HEK293 (cell line): ENCODE measurements around the gene SYTL3.

ENCODE experiments used
- SP2 ChIP-seq: fragments of 450-650 bp; formaldehyde crosslinking; IDR thresholded peaks from 2 replicates; pipeline ENCODE4 v1.5.1; 2016; ENCODE audit warnings: missing biosample characterization, missing genetic modification characterization
- YY1 ChIP-seq: fragments of 450-650 bp; formaldehyde crosslinking; IDR thresholded peaks from 2 replicates; pipeline ENCODE4 v1.5.1; 2018; ENCODE audit warnings: missing biosample characterization, missing genetic modification characterization
- ZBTB7A ChIP-seq: fragments of 450-650 bp; formaldehyde crosslinking; IDR thresholded peaks from 2 replicates; pipeline ENCODE4 v1.5.1; 2016; ENCODE audit warnings: low read depth, missing biosample characterization, missing genetic modification characterization
- ZNF501 ChIP-seq: fragments of 450-650 bp; formaldehyde crosslinking; IDR thresholded peaks from 2 replicates; pipeline ENCODE4 v1.5.1; 2016; ENCODE audit warnings: missing biosample characterization, missing genetic modification characterization
- ZNF626 ChIP-seq: fragments of 450-650 bp; sonication (Bioruptor Pico); formaldehyde crosslinking; IDR thresholded peaks from 2 replicates; pipeline ENCODE4 v1.5.1; 2018; ENCODE audit warnings: missing biosample characterization, missing genetic modification characterization, inconsistent platforms
- ZNF670 ChIP-seq: fragments of 450-650 bp; formaldehyde crosslinking; IDR thresholded peaks from 2 replicates; pipeline ENCODE4 v1.5.1; 2016; ENCODE audit warnings: missing biosample characterization, missing genetic modification characterization, low read depth
- ZNF701 ChIP-seq: fragments of 450-650 bp; formaldehyde crosslinking; IDR thresholded peaks from 2 replicates; pipeline ENCODE4 v1.5.1; 2016; ENCODE audit warnings: missing biosample characterization, missing genetic modification characterization
- TF ChIP-seq, protein P1 (sequence below): fragments of 450-650 bp; formaldehyde crosslinking; IDR thresholded peaks from 2 replicates; pipeline ENCODE4 v1.5.1; 2016; ENCODE audit warnings: missing biosample characterization, missing genetic modification characterization

DNA sequence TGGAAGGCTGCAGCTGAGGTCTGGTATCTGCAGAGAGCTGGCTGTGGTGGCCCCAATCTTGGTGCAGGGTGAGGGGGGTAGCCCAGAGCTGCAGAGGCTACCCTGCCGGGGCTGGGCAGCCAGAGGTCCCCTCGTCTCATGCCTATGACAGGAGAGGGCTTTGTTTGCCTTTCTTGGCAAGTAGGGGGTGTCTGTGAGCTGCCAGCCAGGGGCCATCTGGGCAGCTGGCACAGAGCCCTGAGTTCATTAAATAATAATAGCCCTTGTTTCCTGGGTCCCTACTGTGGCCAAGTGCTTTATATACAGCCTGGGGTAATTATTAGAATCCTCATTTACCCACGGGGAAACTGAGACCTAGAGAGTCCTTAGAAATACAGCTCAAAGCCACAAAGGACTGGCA is 102.8 kb downstream of the SYTL3 start:
- no peak for TF ChIP-seq SP2 (tag by site-specific recombination)
- TF ChIP-seq YY1 (tag by site-specific recombination), result no peak
- no peak for TF ChIP-seq ZNF670
- TF ChIP-seq, protein P1, sequence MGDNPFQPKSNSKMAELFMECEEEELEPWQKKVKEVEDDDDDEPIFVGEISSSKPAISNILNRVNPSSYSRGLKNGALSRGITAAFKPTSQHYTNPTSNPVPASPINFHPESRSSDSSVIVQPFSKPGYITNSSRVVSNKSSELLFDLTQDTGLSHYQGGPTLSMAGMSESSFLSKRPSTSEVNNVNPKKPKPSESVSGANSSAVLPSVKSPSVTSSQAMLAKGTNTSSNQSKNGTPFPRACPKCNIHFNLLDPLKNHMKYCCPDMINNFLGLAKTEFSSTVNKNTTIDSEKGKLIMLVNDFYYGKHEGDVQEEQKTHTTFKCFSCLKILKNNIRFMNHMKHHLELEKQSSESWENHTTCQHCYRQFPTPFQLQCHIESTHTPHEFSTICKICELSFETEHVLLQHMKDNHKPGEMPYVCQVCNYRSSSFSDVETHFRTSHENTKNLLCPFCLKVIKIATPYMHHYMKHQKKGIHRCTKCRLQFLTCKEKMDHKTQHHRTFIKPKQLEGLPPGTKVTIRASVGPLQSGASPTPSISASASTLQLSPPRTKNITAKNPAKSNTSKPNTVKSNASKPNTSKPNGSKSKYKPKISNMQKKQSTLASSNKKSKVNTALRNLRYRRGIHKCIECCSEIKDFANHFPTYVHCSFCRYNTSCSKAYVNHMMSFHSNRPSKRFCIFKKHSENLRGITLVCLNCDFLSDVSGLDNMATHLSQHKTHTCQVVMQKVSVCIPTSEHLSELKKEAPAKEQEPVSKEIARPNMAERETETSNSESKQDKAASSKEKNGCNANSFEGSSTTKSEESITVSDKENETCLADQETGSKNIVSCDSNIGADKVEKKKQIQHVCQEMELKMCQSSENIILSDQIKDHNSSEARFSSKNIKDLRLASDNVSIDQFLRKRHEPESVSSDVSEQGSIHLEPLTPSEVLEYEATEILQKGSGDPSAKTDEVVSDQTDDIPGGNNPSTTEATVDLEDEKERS, result no peak
- TF ChIP-seq ZNF626 (tag by site-specific recombination), result no peak
- no peak for TF ChIP-seq ZBTB7A
- no peak for TF ChIP-seq ZNF501
- TF ChIP-seq ZNF701, result no peak
